ENCODE measurements around the gene RIPK4. TPM values are rescaled to one million over a fixed set of nuclear protein-coding genes. Genes with fewer than 3 reads are reported as not detected.

The RIPK4 gene
- total RNA-seq, 4 donors from 2014 or later, result 4.4 to 20.5 (median 10.6) TPM

GRCh38 chr21:41755934-41756773 is 10.7 kb downstream of the RIPK4 start:
- no peak overlapping the region for H3K27ac ChIP-seq
- WGBS, 2 donors (ENCODE audit: low coverage in 1 of 2), result 80 to 93% methylated on average over 1 to 33 of the region's 33 CpGs
- in situ Hi-C loops (cut with MboI; ENCODE audit: low pct_ligation_motif_present in 1 of 4, low pct_unique_long_range_greater_than_20kb in 1 of 4, low sequenced_read_pairs in 3 of 4) (no loop called here), intact Hi-C loops (cut with DNase I; ENCODE audit: low total_unique reads) (no loop called here)
- peaks cover 0 to 3% (median 0%) of the 10 kb centered on the region in 4 donors for H3K4me1 ChIP-seq
- H3K27me3 ChIP-seq, result peaks cover 8% of the 10 kb centered on the region
- no peaks in the 10 kb centered on the region for H3K36me3 ChIP-seq
- no peak for DNase-seq
- H3K4me3 ChIP-seq, result no peak overlapping the region
- TF ChIP-seq EP300 (IDR thresholded peaks at IDR 0.05; ENCODE audit: low read depth) (no peak), POLR2A (IDR thresholded peaks at IDR 0.05) (no peak), CTCF (IDR thresholded peaks at IDR 0.05) (no peak), POLR2AphosphoS5 (IDR thresholded peaks at IDR 0.05) (no peak)
- no peaks in the 10 kb centered on the region for H3K9me3 ChIP-seq

DNA sequence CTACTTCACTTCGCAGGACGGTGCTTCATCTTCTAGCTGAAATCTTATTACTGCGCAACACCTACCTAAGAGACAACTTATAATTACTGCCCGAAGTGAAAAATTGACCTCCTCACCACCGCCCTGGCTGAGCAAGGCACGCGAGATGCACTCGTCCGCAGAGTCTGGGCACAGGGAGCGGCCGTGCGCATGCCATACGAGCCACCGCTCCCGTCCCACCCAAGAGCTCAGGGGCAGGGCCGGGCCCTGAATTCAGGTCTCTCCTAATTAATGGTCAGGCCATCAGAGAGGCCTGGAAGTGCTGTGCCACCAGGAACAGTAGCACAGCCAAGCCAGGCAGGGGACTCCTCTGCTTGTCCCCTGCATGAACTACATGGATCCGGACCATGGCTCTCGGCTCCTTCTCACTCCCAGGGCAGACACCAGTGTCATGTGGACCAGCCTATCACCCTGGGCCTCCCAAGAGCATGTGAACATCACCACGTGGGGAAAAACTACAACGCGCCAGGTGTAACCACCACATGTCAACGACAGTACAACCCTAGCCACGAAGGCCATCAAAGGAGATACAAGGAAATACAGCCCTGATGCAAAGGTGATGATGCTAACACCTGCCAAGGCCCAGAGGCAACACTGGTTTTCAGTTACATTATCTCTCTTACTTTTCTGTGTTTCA is 11.5 kb downstream of the RIPK4 start:
- Histone ChIP-seq H3K27me3 (peaks cover under 1% of the 10 kb centered on the region), H3K9me3 (no peaks in the 10 kb centered on the region), H3K27ac (no peak overlapping the region), H3K4me1 (peaks cover 0 to 3% (median 0%) of the 10 kb centered on the region in 4 donors), H3K4me3 (no peak overlapping the region), H3K36me3 (no peaks in the 10 kb centered on the region)
- intact Hi-C loops (cut with DNase I; ENCODE audit: low total_unique reads) (no loop called here), in situ Hi-C loops (cut with MboI; ENCODE audit: low pct_ligation_motif_present in 1 of 4, low pct_unique_long_range_greater_than_20kb in 1 of 4, low sequenced_read_pairs in 3 of 4) (no loop called here)
- DNase-seq, result no peak
- TF ChIP-seq POLR2AphosphoS5 (IDR thresholded peaks at IDR 0.05) (no peak), EP300 (IDR thresholded peaks at IDR 0.05; ENCODE audit: low read depth) (no peak), CTCF (IDR thresholded peaks at IDR 0.05) (no peak), POLR2A (IDR thresholded peaks at IDR 0.05) (no peak)
- 92 to 96% methylated on average over 16 to 23 of the region's 23 CpGs for WGBS, 2 donors (ENCODE audit: low coverage in 1 of 2)

GRCh38 chr21:41754479-41754891 is 12.4 kb downstream of the RIPK4 start:
- intact Hi-C loops (cut with DNase I; ENCODE audit: low total_unique reads) (no loop called here), in situ Hi-C loops (cut with MboI; ENCODE audit: low pct_ligation_motif_present in 1 of 4, low pct_unique_long_range_greater_than_20kb in 1 of 4, low sequenced_read_pairs in 3 of 4) (no loop called here)
- DNase-seq, result no peak
- H3K4me1 ChIP-seq, result peaks cover 0 to 3% (median 0%) of the 10 kb centered on the region in 4 donors
- H3K27ac ChIP-seq, result no peak overlapping the region
- H3K36me3 ChIP-seq, result no peaks in the 10 kb centered on the region
- TF ChIP-seq EP300 (IDR thresholded peaks at IDR 0.05; ENCODE audit: low read depth) (no peak), CTCF (IDR thresholded peaks at IDR 0.05) (no peak), POLR2AphosphoS5 (IDR thresholded peaks at IDR 0.05) (no peak), POLR2A (IDR thresholded peaks at IDR 0.05) (no peak)
- WGBS, 2 donors (ENCODE audit: low coverage in 1 of 2), result 79% methylated on average over 10 of the region's 10 CpGs; no CpG with 5 or more reads in 1 of the 2 donors
- H3K9me3 ChIP-seq, result no peaks in the 10 kb centered on the region
- H3K27me3 ChIP-seq, result no peaks in the 10 kb centered on the region
- H3K4me3 ChIP-seq, result no peak overlapping the region

Measured in transverse colon (tissue), 4 donors.